Measurements from ENCODE around the gene ROBO3.

ROBO3 gene

DNA sequence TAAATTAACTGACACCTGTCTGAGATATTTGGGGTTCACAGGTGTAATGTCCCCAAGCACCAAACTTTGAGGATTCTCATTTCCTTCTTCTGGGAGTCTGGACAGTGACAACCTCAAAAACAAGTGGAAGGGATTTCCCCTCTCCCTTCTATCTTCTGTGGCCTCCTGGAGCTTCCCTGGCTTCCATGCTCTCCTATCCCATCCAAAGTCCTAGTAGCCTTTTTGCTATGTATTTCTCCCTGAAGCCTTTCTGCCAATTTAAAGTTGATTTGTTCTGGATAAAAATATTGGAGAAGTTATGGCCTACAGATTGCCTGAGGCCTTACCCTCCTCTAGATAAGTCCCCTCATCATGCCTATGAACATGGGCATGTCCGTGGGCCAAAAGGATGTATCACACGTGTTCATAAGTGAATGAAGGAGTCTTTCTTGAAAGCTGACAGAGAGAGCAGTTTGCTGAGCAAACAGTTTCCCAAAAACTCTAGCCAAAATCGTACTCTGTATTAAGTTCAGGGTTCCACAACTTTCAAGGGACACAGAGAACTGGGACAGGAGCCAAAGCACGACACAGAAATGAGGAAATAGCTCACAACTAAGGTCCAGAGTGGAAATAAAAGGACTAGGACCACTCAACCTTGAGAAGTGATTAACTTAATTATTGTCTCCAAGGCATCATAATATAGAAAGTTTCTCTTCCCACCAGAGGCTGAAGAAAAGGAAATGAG lies 63.9 kb downstream of the ROBO3 start:
- DNase-seq = no peak

GRCh38 chr11:124930799-124931198 lies 65.6 kb downstream of the ROBO3 start:
- no peak for DNase-seq

Data from NCI-H510A treated with DMSO at 0.1 percent for 48 hours (cell line).